ENCODE measurements around the gene SPRY2. TPM values are rescaled to one million over a fixed set of nuclear protein-coding genes. Genes with fewer than 3 reads are reported as not detected.

SPRY2 gene
- total RNA-seq, 1 donor: 60.3 TPM

DNA sequence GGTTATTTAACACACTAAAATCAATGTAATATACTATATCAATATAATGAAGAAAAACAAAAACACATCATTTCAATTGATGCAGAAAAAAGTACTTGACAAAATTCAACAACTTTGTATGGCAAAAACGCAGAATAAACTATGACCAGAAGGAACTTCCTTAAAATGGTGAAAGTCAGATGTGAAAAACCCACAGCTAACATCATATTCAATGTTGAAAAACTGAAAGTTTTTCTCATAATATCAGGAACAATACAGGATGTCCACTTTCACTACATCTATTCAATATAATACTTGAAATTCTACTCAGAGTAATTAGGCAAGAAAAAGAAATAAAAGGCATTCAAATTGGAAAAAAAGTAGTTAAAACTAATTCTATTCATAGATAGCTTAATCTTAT, 50.3 kb downstream of the SPRY2 start:
- TF ChIP-seq, protein P1, sequence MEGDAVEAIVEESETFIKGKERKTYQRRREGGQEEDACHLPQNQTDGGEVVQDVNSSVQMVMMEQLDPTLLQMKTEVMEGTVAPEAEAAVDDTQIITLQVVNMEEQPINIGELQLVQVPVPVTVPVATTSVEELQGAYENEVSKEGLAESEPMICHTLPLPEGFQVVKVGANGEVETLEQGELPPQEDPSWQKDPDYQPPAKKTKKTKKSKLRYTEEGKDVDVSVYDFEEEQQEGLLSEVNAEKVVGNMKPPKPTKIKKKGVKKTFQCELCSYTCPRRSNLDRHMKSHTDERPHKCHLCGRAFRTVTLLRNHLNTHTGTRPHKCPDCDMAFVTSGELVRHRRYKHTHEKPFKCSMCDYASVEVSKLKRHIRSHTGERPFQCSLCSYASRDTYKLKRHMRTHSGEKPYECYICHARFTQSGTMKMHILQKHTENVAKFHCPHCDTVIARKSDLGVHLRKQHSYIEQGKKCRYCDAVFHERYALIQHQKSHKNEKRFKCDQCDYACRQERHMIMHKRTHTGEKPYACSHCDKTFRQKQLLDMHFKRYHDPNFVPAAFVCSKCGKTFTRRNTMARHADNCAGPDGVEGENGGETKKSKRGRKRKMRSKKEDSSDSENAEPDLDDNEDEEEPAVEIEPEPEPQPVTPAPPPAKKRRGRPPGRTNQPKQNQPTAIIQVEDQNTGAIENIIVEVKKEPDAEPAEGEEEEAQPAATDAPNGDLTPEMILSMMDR (IDR thresholded peaks at IDR 0.05; ENCODE audit: insufficient read depth, low read length): no peak
- DNase-seq (ENCODE audit: low read depth): no peak
- no peak overlapping the region for H3K4me3 ChIP-seq (ENCODE audit: low read depth, low read length)

Small RNA genes within 50 kb of the gene (small RNA-seq; reads per million reads assigned to genes)
- not detected for gene RNU6-61P
